OCI-LY3 (cell line): ENCODE data around the gene KRT80.
"Not testable (repeated sequence)": the region's sequence is repeated elsewhere in the genome, so short reads cannot be mapped to it uniquely, and the experiment has no call there.

Experiments
- H2AFZ ChIP-seq: fragments of 200-600, 300-600 bp; shearing (Covaris generic); 2 replicates; pipeline ENCODE4 v1.6.0; 2014; ENCODE audit warnings: antibody characterized with exemption, low read depth, low read length
- H3K27ac ChIP-seq: fragments of 200-600, 300-600 bp; sonication (generic); 2 replicates; pipeline ENCODE4 v1.5.1; 2014; ENCODE audit warnings: mild to moderate bottlenecking, low read length, moderate library complexity, mixed read lengths
- H3K27me3 ChIP-seq: fragments of 200-600, 300-600 bp; sonication (generic); 2 replicates; pipeline ENCODE4 v1.6.1; 2014; ENCODE audit warnings: low read depth, low read length, mixed read lengths
- H3K36me3 ChIP-seq: fragments of 200-600, 300-600 bp; sonication (generic); replicated peaks from 2 replicates; pipeline ENCODE3; 2014; ENCODE audit warnings: low read depth, low read length, mixed read lengths
- H3K4me1 ChIP-seq: fragments of 300-600, 200-600 bp; sonication (generic); 2 replicates; pipeline ENCODE4 v1.6.1; 2014; ENCODE audit warnings: low read length, mixed read lengths
- H3K4me2 ChIP-seq: fragments of 200-600, 300-600 bp; sonication (generic); 2 replicates; pipeline ENCODE4 v1.6.1; 2014; ENCODE audit warnings: low read length, mixed read lengths
- H3K4me3 ChIP-seq: fragments of 300-600, 200-600 bp; sonication (generic); 2 replicates; pipeline ENCODE4 v1.5.1; 2014; ENCODE audit warnings: antibody characterized with exemption, mild to moderate bottlenecking, low read length, moderate library complexity
- H3K79me2 ChIP-seq: fragments of 300-600, 200-600 bp; shearing (Covaris generic); 2 replicates; pipeline ENCODE4 v1.6.1; 2014; ENCODE audit warnings: mild to moderate bottlenecking, low read length, mixed read lengths
- H3K9ac ChIP-seq: fragments of 300-600, 200-600 bp; shearing (Covaris generic); 2 replicates; pipeline ENCODE4 v1.6.0; 2014; ENCODE audit warnings: mild to moderate bottlenecking, low read length, moderate library complexity
- H3K9me3 ChIP-seq: fragments of 200-600, 300-600 bp; shearing (Covaris generic); 2 replicates; pipeline ENCODE4 v1.6.1; 2014; ENCODE audit warnings: low read length, mixed read lengths; ENCODE audit not compliant: insufficient read depth
- H4K20me1 ChIP-seq: fragments of 200-600, 300-600 bp; sonication (generic); 2 replicates; pipeline ENCODE4 v1.6.1; 2016; ENCODE audit warnings: low read length, mixed read lengths; ENCODE audit not compliant: insufficient read depth
- CTCF ChIP-seq: fragments of 200-600, 300-600 bp; sonication (generic); IDR thresholded peaks from 2 replicates; pipeline ENCODE4 v1.5.1; 2014; ENCODE audit warnings: antibody characterized with exemption, low read length, low read depth
- EZH2phosphoT487 ChIP-seq: fragments of 200-600 bp; shearing (Covaris generic); IDR thresholded peaks from 2 replicates; pipeline ENCODE4 v1.6.1; 2018; ENCODE audit warnings: antibody characterized with exemption, mixed run types, low read depth

KRT80 gene

GRCh38 chr12:52191841-52192791 is at the start of gene KRT80:
Gene KRT80, minus strand, starts transcription at chr12:52192014. Its CDS starts 112 bp downstream, at chr12:52191902.
- TF ChIP-seq EZH2phosphoT487 = no peak
- TF ChIP-seq CTCF = no peak
- Histone ChIP-seq H3K4me3 (no peak within 1 kb of the TSS), H3K4me1 (no peaks in the 10 kb centered on the region), H3K9ac (no peak within 1 kb of the TSS), H3K79me2 (no peaks in the 10 kb centered on the region), H3K4me2 (no peak within 1 kb of the TSS), H3K27me3 (peaks cover 18% of the 10 kb centered on the region), H3K27ac (no peak within 1 kb of the TSS), H2AFZ (no peak within 1 kb of the TSS), H4K20me1 (no peaks in the 10 kb centered on the region), H3K36me3 (no peaks in the 10 kb centered on the region), H3K9me3 (no peaks in the 10 kb centered on the region)

DNA sequence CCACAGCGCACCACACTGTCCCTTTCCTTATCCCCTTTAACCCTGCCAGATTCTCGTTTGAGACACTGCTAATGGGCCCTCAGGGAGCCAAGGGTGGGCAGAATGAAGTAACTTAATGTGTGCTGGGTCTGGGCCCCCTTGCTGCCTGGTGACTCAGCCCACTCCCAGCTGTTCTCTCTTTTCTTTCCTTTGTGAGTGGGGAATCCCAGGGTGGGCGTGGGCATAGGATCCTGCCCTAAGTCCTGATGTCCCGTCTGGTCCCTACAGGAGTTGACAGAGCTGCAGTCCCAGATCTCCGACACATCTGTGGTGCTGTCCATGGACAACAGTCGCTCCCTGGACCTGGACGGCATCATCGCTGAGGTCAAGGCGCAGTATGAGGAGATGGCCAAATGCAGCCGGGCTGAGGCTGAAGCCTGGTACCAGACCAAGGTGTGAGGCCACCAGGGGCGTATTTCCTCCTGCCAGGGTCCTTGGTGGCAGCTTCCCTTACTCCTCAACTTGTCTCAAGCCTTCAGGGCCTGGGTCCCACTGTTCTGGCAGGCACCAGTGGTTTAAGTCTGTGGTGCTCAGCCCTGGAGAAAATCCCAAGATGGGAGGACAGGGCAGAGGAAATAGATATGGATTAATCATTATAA is 49.5 kb upstream of the KRT80 start:
- Histone ChIP-seq H3K27me3 (no peaks in the 10 kb centered on the region), H2AFZ (no peak overlapping the region), H3K4me1 (peaks cover 36% of the 10 kb centered on the region), H3K9ac (no peak overlapping the region), H4K20me1 (no peaks in the 10 kb centered on the region), H3K9me3 (no peaks in the 10 kb centered on the region), H3K79me2 (no peaks in the 10 kb centered on the region), H3K36me3 (no peaks in the 10 kb centered on the region), H3K4me3 (no peak overlapping the region), H3K4me2 (no peak overlapping the region), H3K27ac (no peak overlapping the region)
- TF ChIP-seq EZH2phosphoT487 (no peak), CTCF (no peak)

- peaks cover 25% of the 10 kb centered on the region for H3K4me1 ChIP-seq
- not testable (repeated sequence) for H3K27me3 ChIP-seq, H3K9me3 ChIP-seq, H3K4me3 ChIP-seq, H3K36me3 ChIP-seq, H3K9ac ChIP-seq, H4K20me1 ChIP-seq, H3K4me2 ChIP-seq, H2AFZ ChIP-seq, H3K79me2 ChIP-seq, H3K27ac ChIP-seq
Observed at GRCh38 chr12:52240247-52240646, 48.4 kb upstream of the KRT80 start.

DNA sequence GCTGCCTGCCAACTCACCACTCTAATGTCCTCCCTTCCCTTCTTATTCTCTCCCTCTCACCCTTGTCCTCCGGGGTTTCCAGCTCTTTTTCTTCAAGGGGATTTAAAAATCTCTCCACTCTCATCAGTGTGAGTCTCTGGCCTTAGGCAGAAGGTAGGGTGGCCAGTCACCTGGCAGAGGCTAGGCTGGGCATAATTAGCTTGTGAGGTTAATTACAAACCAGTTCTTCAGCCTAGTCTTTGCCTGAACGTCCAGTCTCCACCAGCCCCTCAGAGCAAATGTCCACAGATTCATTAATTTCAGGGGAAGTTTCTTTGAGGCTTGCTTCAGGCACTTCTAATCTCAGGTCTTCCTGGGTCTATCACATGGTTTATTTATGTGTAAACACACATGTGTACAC is 48.0 kb upstream of the KRT80 start:
- no peaks in the 10 kb centered on the region for H4K20me1 ChIP-seq
- no peak overlapping the region for H2AFZ ChIP-seq
- H3K9me3 ChIP-seq = no peaks in the 10 kb centered on the region
- H3K4me3 ChIP-seq = no peak overlapping the region
- peaks cover 20% of the 10 kb centered on the region for H3K4me1 ChIP-seq
- no peaks in the 10 kb centered on the region for H3K36me3 ChIP-seq
- no peak overlapping the region for H3K27ac ChIP-seq
- TF ChIP-seq CTCF (no peak), EZH2phosphoT487 (no peak)
- H3K9ac ChIP-seq = no peak overlapping the region
- H3K79me2 ChIP-seq = no peaks in the 10 kb centered on the region
- H3K27me3 ChIP-seq = no peaks in the 10 kb centered on the region
- no peak overlapping the region for H3K4me2 ChIP-seq
